VCaP (cell line): ENCODE measurements around the gene GTSF1L.
A peak's percentile ranks its signal among the peaks of the same experiment; 100 is the strongest.

Experiments
- H3K27ac ChIP-seq: fragments of 450-650 bp; 2 replicates; pipeline ENCODE4 v1.5.1; 2017
- CTCF ChIP-seq: fragments of 450-650 bp; conservative IDR thresholded peaks from 2 replicates; pipeline ENCODE4 v1.5.1; 2017; ENCODE audit warnings: mild to moderate bottlenecking, moderate library complexity

GTSF1L gene

DNA sequence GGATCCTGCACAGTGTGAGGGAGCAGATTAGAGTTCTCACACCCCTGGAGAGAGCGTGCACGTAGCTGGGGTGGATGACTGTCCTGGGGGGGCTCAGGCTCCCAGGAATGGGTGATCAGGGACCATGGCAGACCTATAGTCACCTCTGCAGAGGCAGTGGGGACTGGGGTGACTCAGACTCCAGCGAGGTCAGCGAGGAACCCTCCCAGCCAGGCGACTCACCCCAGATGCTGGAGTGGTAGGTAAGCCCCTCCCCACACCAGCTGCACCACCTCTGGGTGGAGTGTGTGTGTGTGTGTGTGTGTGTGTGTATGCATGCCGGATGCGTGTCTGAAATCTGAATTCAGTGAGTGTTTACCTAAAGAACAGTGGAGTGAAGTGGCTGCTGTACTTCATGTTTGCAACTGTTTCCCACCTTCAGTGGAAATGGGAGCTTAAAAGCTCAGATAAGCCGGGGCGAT lies 17.4 kb upstream of the GTSF1L start:
- TF ChIP-seq CTCF, result no peak
- H3K27ac ChIP-seq, result no peak overlapping the region

DNA sequence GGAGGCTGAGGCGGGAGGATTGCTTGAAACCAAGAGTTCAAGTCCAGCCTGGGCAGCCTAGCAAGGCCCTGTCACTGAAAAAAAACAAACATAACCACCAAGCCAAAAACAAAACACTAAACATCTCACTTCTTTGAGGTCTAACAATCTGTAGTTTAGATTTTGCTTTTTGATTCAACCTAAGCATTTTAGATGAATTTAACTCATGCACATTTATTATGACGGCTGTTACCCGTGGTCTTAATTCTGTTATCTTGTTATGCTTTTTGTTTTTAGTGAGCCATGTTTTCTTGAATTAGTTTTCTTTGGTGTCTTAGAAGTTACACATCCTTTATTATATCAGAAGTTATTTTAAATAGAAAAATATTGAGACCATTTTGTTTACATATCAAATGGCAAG lies 13.8 kb upstream of the GTSF1L start:
- no peak for TF ChIP-seq CTCF
- H3K27ac ChIP-seq, result no peak overlapping the region

- peak overlapping the region; percentile 1; the same call in 1 of the 2 replicates for H3K27ac ChIP-seq
- no peak for TF ChIP-seq CTCF
Observed at GRCh38 chr20:43739148-43739749, 12.4 kb upstream of the GTSF1L start.

DNA sequence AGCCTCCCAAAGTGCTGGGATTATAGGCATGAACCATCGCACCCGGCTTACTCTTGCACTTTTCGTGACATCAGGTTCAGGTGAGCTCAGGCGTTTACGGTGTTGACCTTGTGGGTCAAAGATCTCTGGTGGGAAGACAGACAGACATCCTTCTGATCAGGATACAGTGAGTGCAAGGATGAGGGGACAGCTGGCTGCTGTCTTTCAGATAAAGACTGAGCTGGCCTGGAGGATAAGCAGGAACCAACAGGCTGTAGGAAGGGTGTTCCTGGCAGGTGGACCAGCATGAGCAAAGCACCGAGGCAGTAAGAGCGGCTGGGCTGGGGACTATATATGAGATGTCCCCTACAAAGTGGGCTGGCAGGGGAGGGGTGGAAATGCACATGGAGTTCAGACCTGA lies 11.1 kb upstream of the GTSF1L start:
- H3K27ac ChIP-seq, result no peak overlapping the region
- no peak for TF ChIP-seq CTCF

- H3K27ac ChIP-seq, result no peak overlapping the region
- no peak for TF ChIP-seq CTCF
Observed at GRCh38 chr20:43736588-43737158, 9.9 kb upstream of the GTSF1L start.

DNA sequence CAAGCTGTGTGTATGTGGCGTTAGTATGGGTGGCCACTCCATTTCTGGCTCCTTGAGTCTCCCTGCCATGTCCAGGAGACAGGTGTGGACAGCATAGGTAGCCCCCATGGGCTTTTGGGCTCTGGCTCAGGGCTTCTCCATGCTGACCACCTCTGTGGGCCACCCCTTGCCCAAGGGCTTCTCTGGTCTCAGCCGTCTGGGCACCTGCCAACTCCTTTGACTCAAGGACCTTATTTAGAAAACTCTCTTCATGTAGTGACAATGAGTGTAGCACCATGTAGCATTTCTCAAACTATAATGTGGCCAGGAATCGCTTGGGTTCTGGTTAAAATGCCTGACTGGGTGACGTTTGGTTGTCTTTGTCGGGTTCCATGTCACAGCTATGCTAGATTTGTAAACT lies 5.1 kb upstream of the GTSF1L start:
- H3K27ac ChIP-seq, result no peak overlapping the region
- no peak for TF ChIP-seq CTCF

- no peak overlapping the region for H3K27ac ChIP-seq
- TF ChIP-seq CTCF, result no peak
Observed at GRCh38 chr20:43731469-43731868, 4.7 kb upstream of the GTSF1L start.
